Chondrocyte (in vitro differentiated cells): Measurements from ENCODE around the gene CCDC74A. TPM values are rescaled to one million over a fixed set of nuclear protein-coding genes. Genes with fewer than 3 reads are reported as not detected.
A peak's percentile ranks its signal among the peaks of the same experiment; 100 is the strongest.
"Not testable (repeated sequence)": the region's sequence is repeated elsewhere in the genome, so short reads cannot be mapped to it uniquely, and the experiment has no call there.

Experiments
- DNase-seq: peaks from one replicate; pipeline ENCODE4 v3.0.0; 2021; ENCODE audit warnings: mixed read lengths, low spot score
- H3K27ac Mint-ChIP-seq: one replicate; pipeline ENCODE4 v1.8.0; 2021; ENCODE audit warnings: mild to moderate bottlenecking, moderate library complexity, mixed read lengths; ENCODE audit not compliant: unreplicated experiment
- H3K27me3 Mint-ChIP-seq: 2 replicates; pipeline ENCODE4 v1.8.0; 2021; ENCODE audit warnings: low read depth, mixed read lengths
- H3K36me3 Mint-ChIP-seq: 2 replicates; pipeline ENCODE4 v1.8.0; 2021; ENCODE audit warnings: low read depth, mixed read lengths
- H3K4me1 Mint-ChIP-seq: 2 replicates; pipeline ENCODE4 v1.8.0; 2021; ENCODE audit warnings: low read depth, mild to moderate bottlenecking, mixed read lengths
- H3K4me3 Mint-ChIP-seq: one replicate; pipeline ENCODE4 v1.8.0; 2021; ENCODE audit warnings: mild to moderate bottlenecking, moderate library complexity, mixed read lengths; ENCODE audit not compliant: unreplicated experiment
- H3K9me3 Mint-ChIP-seq: 2 replicates; pipeline ENCODE4 v1.8.0; 2021; ENCODE audit warnings: low read depth, mixed read lengths
- total RNA-seq: library from RNA; stranded (reverse); gene quantifications from 3 replicates; pipeline ENCODE4 v1.2.1, GENCODE V29; 2021
- TF ChIP-seq, protein P1 (sequence below): fragments of 200-600 bp; sonication (generic); IDR thresholded peaks from 2 replicates; pipeline ENCODE4 v1.5.0; 2021; ENCODE audit warnings: antibody characterized with exemption, mild to moderate bottlenecking, moderate library complexity

The CCDC74A gene
- total RNA-seq, 1 donor from 2014 or later, result 2.4 TPM

- H3K4me3 Mint-ChIP-seq, result no peak overlapping the region
- no peaks in the 10 kb centered on the region for H3K4me1 Mint-ChIP-seq
- H3K36me3 Mint-ChIP-seq, result peaks cover 8% of the 10 kb centered on the region
- no peaks in the 10 kb centered on the region for H3K9me3 Mint-ChIP-seq
- no peak for DNase-seq
- no peak overlapping the region for H3K27ac Mint-ChIP-seq
- no peaks in the 10 kb centered on the region for H3K27me3 Mint-ChIP-seq
- TF ChIP-seq, protein P1, sequence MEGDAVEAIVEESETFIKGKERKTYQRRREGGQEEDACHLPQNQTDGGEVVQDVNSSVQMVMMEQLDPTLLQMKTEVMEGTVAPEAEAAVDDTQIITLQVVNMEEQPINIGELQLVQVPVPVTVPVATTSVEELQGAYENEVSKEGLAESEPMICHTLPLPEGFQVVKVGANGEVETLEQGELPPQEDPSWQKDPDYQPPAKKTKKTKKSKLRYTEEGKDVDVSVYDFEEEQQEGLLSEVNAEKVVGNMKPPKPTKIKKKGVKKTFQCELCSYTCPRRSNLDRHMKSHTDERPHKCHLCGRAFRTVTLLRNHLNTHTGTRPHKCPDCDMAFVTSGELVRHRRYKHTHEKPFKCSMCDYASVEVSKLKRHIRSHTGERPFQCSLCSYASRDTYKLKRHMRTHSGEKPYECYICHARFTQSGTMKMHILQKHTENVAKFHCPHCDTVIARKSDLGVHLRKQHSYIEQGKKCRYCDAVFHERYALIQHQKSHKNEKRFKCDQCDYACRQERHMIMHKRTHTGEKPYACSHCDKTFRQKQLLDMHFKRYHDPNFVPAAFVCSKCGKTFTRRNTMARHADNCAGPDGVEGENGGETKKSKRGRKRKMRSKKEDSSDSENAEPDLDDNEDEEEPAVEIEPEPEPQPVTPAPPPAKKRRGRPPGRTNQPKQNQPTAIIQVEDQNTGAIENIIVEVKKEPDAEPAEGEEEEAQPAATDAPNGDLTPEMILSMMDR, result no peak
Measured at GRCh38 chr2:131520526-131520925, 7.2 kb upstream of the CCDC74A start.

DNA sequence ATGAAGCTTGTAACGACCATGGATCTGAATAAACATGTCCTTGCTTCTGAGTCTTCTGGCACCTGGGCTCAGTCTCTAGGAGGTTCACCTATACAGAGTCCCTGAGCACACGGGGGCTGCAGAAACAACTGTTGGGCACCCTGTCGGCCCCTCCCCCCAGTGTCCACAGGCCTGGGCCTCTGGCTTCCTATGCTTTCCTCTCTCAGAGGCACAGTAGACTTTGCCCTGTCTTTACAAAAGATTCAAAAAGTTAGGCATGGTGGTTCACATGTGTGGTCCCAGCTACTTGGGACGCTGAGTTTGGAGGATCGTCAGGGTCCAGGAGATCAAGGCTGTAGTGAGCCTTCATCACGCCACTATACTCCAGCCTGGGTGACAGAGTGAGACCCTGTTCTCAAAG is 6.2 kb upstream of the CCDC74A start:
- not testable (repeated sequence) for H3K27me3 Mint-ChIP-seq, H3K9me3 Mint-ChIP-seq, DNase-seq, H3K4me3 Mint-ChIP-seq, H3K4me1 Mint-ChIP-seq, H3K27ac Mint-ChIP-seq, H3K36me3 Mint-ChIP-seq

DNA sequence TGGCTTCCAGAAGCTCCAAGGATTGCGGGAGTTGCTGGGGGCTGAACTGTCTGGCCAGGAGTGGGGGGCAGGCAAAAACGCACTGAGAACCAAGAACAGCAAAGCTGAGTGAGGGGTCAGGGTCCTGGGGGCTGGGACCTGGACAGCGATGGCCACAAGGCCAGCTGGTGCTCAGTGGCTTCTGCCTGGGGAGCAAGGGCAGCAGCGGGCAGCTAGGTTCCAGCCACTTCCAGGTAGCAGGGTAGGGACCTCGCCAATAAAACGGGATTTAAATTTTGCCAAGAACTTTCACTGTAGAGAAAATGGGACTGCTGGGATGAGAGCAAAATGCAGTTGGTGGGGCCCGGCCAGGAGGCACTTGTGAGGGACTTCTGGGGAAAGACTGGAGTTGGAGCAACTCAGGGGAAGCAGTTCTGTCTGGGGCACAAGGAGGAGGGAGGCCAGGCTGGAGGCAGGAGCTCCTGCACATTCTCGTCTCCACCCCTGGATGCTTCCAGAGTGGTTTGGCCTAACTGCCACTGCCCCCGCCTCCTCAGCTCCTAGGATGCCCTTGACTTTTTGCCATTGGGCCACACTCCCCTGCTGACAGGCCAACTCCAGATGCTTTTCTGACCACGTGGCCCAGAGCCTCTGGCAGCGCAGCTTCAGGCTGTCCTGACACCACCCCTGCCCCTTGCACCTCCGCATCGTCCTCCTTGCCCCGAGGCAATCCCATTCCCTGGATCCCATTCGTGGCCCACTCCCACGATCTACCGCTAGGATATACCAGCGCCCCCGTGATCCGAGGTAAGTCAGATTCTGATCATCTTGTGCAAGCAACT is 5.5 kb upstream of the CCDC74A start:
- H3K27me3 Mint-ChIP-seq, result no peaks in the 10 kb centered on the region
- no peak for DNase-seq
- no peaks in the 10 kb centered on the region for H3K4me1 Mint-ChIP-seq
- H3K27ac Mint-ChIP-seq, result no peak overlapping the region
- no peak overlapping the region for H3K4me3 Mint-ChIP-seq
- H3K9me3 Mint-ChIP-seq, result no peaks in the 10 kb centered on the region
- TF ChIP-seq, protein P1, result no peak
- H3K36me3 Mint-ChIP-seq, result peaks cover 6% of the 10 kb centered on the region

- not testable (repeated sequence) for H3K9me3 Mint-ChIP-seq, H3K36me3 Mint-ChIP-seq, H3K27me3 Mint-ChIP-seq, H3K4me1 Mint-ChIP-seq, H3K4me3 Mint-ChIP-seq, H3K27ac Mint-ChIP-seq
- DNase-seq, result peak; percentile 11
Measured at GRCh38 chr2:131525256-131525655, 2.4 kb upstream of the CCDC74A start.

DNA sequence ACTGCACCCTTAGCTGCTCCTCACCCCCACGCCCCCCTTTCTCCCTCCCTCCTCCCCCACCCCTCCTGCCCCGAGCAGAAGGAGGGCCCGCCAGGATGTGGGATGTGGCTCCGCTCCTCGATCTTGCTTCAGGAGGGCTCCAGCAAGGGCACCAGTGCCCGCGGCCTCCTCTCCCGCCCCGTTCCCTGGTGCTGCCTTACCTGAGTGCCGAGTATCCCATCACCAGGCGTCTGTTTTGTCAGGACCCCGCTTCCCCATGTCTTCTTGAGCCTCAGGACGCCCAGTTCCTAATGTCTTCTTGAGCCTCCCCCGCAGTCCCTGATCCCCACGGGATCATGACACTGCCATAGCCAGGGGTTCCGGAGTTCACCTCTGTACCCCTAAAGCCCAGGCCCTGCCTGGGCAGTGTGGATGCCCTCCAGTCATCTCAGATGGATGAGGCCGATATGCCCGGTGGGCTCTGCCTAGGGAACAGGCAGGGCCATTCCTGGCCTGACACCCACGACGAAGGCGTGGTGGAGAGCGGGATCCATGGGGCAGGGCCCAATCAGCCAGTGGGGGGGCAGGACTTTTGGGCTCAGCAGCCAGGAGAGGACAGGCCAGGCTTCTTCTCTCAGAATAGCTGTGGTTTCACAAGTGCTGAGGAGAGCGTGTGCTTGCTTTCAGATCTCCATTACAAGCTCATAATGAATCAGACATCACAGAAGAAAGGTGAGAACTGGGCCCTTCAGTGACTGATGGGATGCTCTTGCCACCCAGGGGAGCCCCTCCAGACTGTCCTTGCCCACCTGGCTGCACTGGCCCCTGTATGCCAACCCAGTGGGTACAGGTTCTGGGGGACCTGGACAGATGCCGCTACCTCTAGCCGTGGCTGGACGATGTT is 1.5 kb downstream of the CCDC74A start:
- not testable (repeated sequence) for H3K27ac Mint-ChIP-seq, H3K36me3 Mint-ChIP-seq
- H3K4me3 Mint-ChIP-seq, result peak overlapping the region; percentile 22

GRCh38 chr2:131529864-131530445 is 2.3 kb downstream of the CCDC74A start:
- H3K27ac Mint-ChIP-seq, H3K4me3 Mint-ChIP-seq, H3K9me3 Mint-ChIP-seq, H3K4me1 Mint-ChIP-seq, H3K27me3 Mint-ChIP-seq, H3K36me3 Mint-ChIP-seq: not testable (repeated sequence)
- DNase-seq, result peak; percentile 65

More for the DNA sequence above, 1.5 kb downstream of the CCDC74A start:
- H3K9me3 Mint-ChIP-seq, H3K4me1 Mint-ChIP-seq, H3K27me3 Mint-ChIP-seq: not testable (repeated sequence)
- peak; percentile 72 for DNase-seq
